Skeletal muscle satellite cell (primary cell): ENCODE results near the gene CCDC148.
"Not testable (repeated sequence)": the region's sequence is repeated elsewhere in the genome, so short reads cannot be mapped to it uniquely, and the experiment has no call there.

ENCODE experiments used
- H3K27me3 ChIP-seq: 2 replicates; pipeline ENCODE4 v1.7.0; 2013; ENCODE audit warnings: low read length; ENCODE audit not compliant: control insufficient read depth, insufficient read depth
- H3K36me3 ChIP-seq: 2 replicates; pipeline ENCODE4 v1.7.0; 2013; ENCODE audit warnings: mild to moderate bottlenecking, control low read depth, low read length; ENCODE audit not compliant: insufficient read depth
- H3K4me1 ChIP-seq: 2 replicates; pipeline ENCODE4 v1.7.0; 2013; ENCODE audit warnings: low read length; ENCODE audit not compliant: control insufficient read depth, insufficient read depth
- H3K4me2 ChIP-seq: 2 replicates; pipeline ENCODE4 v1.7.0; 2013; ENCODE audit warnings: mild to moderate bottlenecking, low read length
- H3K4me3 ChIP-seq: 2 replicates; pipeline ENCODE4 v1.7.0; 2013; ENCODE audit warnings: low read length
- H3K9ac ChIP-seq: 2 replicates; pipeline ENCODE4 v1.7.0; 2013; ENCODE audit warnings: mild to moderate bottlenecking, low read depth, low read length, moderate library complexity
- H3K9me3 ChIP-seq: replicated peaks from 2 replicates; pipeline ENCODE4 v1.7.0; 2013; ENCODE audit warnings: mild to moderate bottlenecking, control low read depth, low read length

The CCDC148 gene

DNA sequence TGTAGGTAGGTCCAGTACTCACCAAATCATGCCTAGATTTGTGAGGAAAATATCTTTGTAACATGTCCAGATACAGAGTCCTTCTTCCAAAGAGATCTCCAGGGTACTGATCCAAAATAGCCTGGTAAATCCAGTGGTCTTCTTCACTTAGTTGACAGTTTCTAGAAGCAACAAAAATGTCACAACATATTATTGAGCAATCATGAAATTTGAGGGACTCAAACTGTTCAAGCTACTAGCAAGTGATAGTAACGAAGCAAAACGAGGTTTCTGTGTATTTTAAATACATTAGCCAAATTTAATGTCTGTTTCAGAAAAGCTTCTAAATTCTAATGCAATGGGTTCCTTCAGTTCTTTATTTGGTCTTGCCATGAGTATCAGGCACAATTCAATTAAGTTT lies 142.8 kb downstream of the CCDC148 start:
- no peak overlapping the region for H3K9ac ChIP-seq
- H3K4me1 ChIP-seq, result no peaks in the 10 kb centered on the region

DNA sequence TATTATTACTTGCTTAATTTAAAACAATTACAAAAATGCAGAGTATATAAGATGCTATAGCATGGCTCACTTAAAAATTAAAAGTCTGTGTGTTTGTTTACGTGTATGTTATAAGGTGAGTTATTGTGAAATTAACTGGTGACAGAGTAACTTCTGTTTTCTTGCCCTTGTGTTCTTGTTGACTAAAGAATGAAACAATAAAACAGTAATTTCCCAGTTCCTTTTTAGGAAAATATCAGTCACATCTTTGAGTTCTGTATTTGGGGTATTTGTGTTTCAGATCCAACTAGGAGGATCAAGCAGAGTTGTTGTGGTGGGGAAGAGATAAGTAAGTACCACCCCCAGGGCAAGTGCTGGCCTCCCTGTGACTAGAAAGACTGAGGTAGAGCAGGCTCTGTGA lies 143.6 kb downstream of the CCDC148 start:
- Histone ChIP-seq H3K4me2 (no peak overlapping the region), H3K27me3 (no peaks in the 10 kb centered on the region), H3K36me3 (no peaks in the 10 kb centered on the region), H3K9ac (no peak overlapping the region), H3K4me3 (no peak overlapping the region), H3K9me3 (no peaks in the 10 kb centered on the region), H3K4me1 (no peaks in the 10 kb centered on the region)

More for the DNA sequence above, 142.8 kb downstream of the CCDC148 start:
- H3K36me3 ChIP-seq, result no peaks in the 10 kb centered on the region
- H3K4me2 ChIP-seq, result no peak overlapping the region
- no peaks in the 10 kb centered on the region for H3K9me3 ChIP-seq
- no peaks in the 10 kb centered on the region for H3K27me3 ChIP-seq
- no peak overlapping the region for H3K4me3 ChIP-seq

- H3K27me3 ChIP-seq, H3K4me2 ChIP-seq, H3K4me3 ChIP-seq, H3K4me1 ChIP-seq, H3K9ac ChIP-seq, H3K36me3 ChIP-seq, H3K9me3 ChIP-seq: not testable (repeated sequence)
Measured at GRCh38 chr2:158310407-158310806, 146.1 kb downstream of the CCDC148 start.

DNA sequence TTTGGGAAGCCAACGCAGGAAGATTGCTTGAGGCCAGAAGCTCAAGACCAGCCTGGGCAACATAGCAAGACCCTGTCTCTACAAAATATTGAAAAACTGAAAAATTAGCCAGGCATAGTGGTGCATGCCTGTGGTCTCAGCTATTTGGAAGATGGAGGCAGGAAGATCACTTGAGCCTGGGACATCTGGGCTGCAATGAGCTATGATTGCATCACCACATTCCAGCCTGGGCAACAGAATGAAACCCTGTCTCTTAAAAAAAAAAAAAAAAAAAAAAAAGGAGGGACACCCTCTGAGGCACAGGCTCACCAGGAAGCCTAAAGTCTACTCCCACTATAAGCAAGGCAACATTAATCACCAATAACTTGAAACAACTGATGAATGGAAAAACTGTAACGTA lies 151.1 kb downstream of the CCDC148 start:
- H3K36me3 ChIP-seq, result no peaks in the 10 kb centered on the region
- H3K4me3 ChIP-seq, result no peak overlapping the region
- H3K4me2 ChIP-seq, result no peak overlapping the region
- H3K9me3 ChIP-seq, result no peaks in the 10 kb centered on the region
- H3K9ac ChIP-seq, result no peak overlapping the region
- no peaks in the 10 kb centered on the region for H3K4me1 ChIP-seq
- no peaks in the 10 kb centered on the region for H3K27me3 ChIP-seq

- H3K36me3 ChIP-seq, result no peaks in the 10 kb centered on the region
- H3K9ac ChIP-seq, result no peak overlapping the region
- no peaks in the 10 kb centered on the region for H3K27me3 ChIP-seq
- no peaks in the 10 kb centered on the region for H3K9me3 ChIP-seq
- H3K4me2 ChIP-seq, result no peak overlapping the region
- no peak overlapping the region for H3K4me3 ChIP-seq
- H3K4me1 ChIP-seq, result no peaks in the 10 kb centered on the region
Measured at GRCh38 chr2:158300394-158300793, 156.2 kb downstream of the CCDC148 start.

GRCh38 chr2:158297606-158298005 lies 158.9 kb downstream of the CCDC148 start:
- no peak overlapping the region for H3K4me3 ChIP-seq
- H3K36me3 ChIP-seq, result no peaks in the 10 kb centered on the region
- H3K4me1 ChIP-seq, result no peaks in the 10 kb centered on the region
- no peaks in the 10 kb centered on the region for H3K27me3 ChIP-seq
- no peak overlapping the region for H3K4me2 ChIP-seq
- H3K9me3 ChIP-seq, result no peaks in the 10 kb centered on the region
- H3K9ac ChIP-seq, result no peak overlapping the region

GRCh38 chr2:158297120-158297519 lies 159.4 kb downstream of the CCDC148 start:
- no peaks in the 10 kb centered on the region for H3K9me3 ChIP-seq
- H3K36me3 ChIP-seq, result no peaks in the 10 kb centered on the region
- H3K4me2 ChIP-seq, result no peak overlapping the region
- no peak overlapping the region for H3K9ac ChIP-seq
- H3K4me1 ChIP-seq, result no peaks in the 10 kb centered on the region
- H3K27me3 ChIP-seq, result no peaks in the 10 kb centered on the region
- H3K4me3 ChIP-seq, result no peak overlapping the region

DNA sequence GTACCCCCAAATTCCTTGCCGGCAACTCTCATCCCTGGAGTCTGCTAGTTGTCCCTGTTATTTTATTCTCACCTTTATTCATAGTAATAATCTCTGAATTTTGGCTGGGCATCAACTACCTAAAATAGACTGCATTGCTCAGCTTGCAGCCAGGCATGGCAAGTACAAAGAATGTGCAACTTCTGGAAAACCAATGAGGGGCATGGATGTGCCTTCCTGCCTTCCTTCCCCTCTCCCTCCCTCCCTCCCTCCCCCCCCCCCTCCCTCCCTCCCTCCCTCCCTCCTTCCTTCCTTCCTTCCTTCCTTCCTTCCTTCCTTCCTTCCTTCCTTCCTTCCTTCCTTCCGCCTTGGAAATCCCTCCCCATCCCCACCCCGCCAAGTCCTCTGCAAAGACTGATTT lies 162.8 kb downstream of the CCDC148 start:
- no peaks in the 10 kb centered on the region for H3K4me1 ChIP-seq
- H3K9ac ChIP-seq, result no peak overlapping the region
- no peak overlapping the region for H3K4me2 ChIP-seq
- H3K9me3 ChIP-seq, result no peaks in the 10 kb centered on the region
- H3K4me3 ChIP-seq, result no peak overlapping the region
- H3K27me3 ChIP-seq, result no peaks in the 10 kb centered on the region
- no peaks in the 10 kb centered on the region for H3K36me3 ChIP-seq

- Histone ChIP-seq H3K4me1 (no peaks in the 10 kb centered on the region), H3K4me3 (no peak overlapping the region), H3K36me3 (no peaks in the 10 kb centered on the region), H3K4me2 (no peak overlapping the region), H3K27me3 (no peaks in the 10 kb centered on the region), H3K9ac (no peak overlapping the region), H3K9me3 (no peaks in the 10 kb centered on the region)
Measured at GRCh38 chr2:158291544-158292180, 164.9 kb downstream of the CCDC148 start.

DNA sequence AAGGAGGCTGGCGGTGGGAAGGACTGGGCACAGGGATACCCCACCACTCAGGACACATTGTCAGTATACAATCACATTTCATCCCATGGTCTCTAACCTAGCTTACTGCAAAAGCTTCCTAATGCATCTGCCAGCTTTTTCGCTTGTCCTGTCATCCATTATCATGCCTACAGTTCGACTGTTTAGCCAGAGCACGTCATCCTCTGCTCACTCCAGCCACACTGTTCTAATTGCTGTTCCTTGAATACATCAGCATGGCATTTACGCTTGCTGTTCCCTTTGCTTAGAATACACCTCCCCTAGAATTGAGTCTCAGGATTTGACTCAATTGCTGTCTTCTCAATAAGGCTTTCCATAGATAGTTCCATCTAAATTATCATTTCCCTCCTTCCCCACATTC lies 166.3 kb downstream of the CCDC148 start:
- H3K4me1 ChIP-seq, result no peaks in the 10 kb centered on the region
- H3K27me3 ChIP-seq, result no peaks in the 10 kb centered on the region
- no peaks in the 10 kb centered on the region for H3K9me3 ChIP-seq
- H3K36me3 ChIP-seq, result no peaks in the 10 kb centered on the region
- H3K9ac ChIP-seq, result no peak overlapping the region
- H3K4me3 ChIP-seq, result no peak overlapping the region
- H3K4me2 ChIP-seq, result no peak overlapping the region

DNA sequence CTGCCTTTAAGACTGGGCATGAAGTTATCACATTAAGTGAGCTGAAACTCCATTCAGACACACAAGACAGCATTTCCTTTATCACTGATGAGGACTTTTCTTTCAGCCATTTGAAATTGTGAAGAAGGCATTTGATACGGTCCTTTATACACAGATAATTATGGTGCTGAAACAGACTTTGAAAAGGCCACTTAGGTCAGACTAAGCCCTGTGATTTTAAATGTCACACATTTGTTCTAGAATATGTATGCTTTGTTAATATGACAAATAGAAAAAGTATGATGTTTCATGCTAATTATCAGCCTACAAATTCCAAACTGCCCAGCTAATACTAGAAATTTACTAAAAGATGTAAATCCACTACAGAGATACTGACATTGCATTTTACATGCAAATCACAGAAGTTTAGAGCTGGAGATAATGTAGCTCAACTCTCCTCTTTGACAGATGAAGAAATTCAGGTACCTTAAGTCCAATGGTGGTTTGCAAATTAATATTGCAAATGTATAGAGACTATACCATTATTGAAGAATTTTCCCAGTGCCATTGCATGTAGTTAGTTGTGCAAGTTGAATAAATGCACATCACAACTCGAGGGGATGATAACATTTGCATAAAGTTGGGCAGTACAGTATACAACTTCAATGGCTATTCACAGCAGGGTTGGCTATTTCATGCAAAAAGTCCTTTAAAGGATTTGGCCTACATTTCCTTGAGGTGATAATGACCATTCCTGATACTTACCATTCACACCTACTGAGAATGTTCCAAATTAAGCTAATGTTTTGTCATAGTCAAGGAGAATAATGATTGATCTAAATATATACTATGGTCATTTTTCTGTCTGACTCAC lies 179.7 kb downstream of the CCDC148 start:
- no peaks in the 10 kb centered on the region for H3K9me3 ChIP-seq
- no peak overlapping the region for H3K4me3 ChIP-seq
- no peak overlapping the region for H3K9ac ChIP-seq
- no peaks in the 10 kb centered on the region for H3K4me1 ChIP-seq
- H3K4me2 ChIP-seq, result no peak overlapping the region
- H3K36me3 ChIP-seq, result no peaks in the 10 kb centered on the region
- peaks cover 2% of the 10 kb centered on the region for H3K27me3 ChIP-seq

DNA sequence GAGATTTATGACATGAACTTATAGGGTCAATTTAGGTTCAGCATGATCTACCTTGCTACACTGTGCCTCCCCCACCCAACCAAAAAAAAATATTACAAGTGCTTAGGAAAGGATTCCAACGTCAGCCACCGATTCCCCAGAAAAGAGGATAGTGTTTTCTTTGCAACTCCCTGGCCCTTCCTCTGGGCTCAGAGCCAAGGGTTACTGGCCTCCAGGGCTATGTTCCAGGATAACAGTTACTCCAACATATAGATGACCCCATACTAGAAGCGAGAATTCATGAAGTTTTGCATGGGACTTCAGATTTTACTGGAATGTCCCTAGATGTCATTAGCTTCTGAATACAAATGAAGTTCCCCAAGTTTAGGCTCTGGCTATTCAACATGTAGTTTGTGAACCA lies 182.8 kb downstream of the CCDC148 start:
- Histone ChIP-seq H3K9ac (no peak overlapping the region), H3K27me3 (peaks cover 2% of the 10 kb centered on the region)

More for the DNA sequence above, 182.8 kb downstream of the CCDC148 start:
- H3K36me3 ChIP-seq, result no peaks in the 10 kb centered on the region
- H3K4me3 ChIP-seq, result no peak overlapping the region
- H3K9me3 ChIP-seq, result no peaks in the 10 kb centered on the region
- no peaks in the 10 kb centered on the region for H3K4me1 ChIP-seq
- H3K4me2 ChIP-seq, result no peak overlapping the region
